HG02798 (cell line): Measurements from ENCODE around the gene APOB.

ENCODE experiments used
- ATAC-seq: cut with Tn5 transposase; IDR thresholded peaks from one replicate; pipeline ENCODE4 v1.9.1; 2021; ENCODE audit warnings: mild to moderate bottlenecking; ENCODE audit not compliant: unreplicated experiment, poor library complexity

Gene APOB

GRCh38 chr2:20989404-20989803 lies 54.5 kb downstream of the APOB start:
- ATAC-seq, result no peak

DNA sequence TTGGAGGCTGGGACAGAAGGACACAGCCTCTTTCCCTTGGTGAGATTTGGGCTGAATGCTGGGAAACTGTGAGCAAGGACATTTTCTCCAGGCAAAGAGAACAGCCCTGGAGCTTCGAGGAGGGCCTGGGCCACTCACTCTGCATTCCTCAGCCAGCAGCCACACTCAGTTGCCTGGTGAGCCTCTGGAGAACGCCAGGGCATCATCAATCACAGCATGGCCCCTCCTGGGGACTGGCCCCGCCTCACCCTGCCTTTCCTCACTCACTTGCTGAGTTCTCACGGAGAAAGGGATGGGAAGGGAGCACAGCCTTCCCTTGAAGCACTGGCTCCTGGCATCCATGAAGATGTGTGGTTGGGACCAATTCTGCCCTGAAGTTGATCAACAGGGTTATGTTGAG lies 55.0 kb downstream of the APOB start:
- ATAC-seq, result no peak

DNA sequence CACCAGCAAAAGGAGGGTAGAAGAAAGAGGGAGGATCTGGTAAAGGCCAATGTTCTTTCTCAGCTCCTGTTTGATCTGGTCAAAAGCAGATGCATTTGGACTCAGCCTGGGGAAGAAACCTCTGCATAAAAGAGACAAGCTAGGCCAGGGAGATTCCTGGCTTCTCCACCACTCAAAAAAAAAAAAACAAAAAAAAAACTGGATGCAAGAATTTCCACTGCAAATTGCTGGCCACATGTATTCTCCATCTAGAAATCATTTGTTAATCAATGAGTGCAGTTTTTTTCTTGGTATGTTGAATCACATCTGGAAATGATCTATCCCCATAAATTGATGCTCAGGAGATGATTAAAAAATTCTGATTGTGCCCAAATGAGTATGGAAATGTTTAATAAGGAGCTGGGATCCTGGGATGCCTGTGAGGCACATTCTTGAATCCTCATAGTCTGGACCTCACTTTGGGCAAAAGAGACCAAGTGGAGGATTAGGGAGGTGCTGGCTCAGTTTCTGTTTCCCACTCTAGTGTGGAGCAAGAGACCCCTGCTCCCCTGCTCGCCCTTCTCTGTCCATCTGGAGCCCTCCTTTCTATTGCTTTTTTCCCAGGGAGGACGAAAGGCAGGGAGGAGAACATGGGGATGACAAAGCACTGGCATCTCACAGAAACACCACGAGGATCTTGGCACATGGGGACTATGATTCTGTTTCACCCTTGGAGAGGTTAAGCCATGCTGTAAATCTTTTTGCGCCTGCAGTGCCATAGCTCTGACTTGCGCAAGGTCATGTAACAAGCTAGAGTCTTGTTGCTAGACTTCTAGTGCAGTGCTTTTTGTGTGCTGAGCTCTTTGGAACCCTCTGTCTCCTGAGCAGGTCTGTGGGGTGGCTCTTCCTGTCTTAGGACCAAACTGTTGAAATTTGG lies 57.6 kb downstream of the APOB start:
- no peak for ATAC-seq

GRCh38 chr2:20985062-20985461 lies 58.8 kb downstream of the APOB start:
- no peak for ATAC-seq

DNA sequence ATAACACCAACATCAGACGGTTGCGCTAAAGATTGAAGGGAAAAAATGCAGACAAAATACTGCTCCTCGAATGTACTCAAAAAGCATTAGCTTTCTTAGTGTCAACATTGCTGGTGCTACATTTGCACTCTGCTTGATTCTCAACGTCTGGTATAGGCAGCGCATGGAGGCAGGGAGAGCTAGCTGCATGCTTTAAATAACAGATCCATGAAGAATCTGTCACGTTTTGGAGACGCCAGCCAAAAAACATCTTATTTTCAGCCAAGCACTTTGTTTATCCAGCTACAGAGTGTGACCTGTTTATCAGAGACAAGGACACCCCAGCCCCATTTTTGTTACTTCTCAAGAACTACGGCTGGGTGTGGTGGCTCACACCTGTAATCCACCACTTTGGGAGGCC lies 59.5 kb downstream of the APOB start:
- ATAC-seq, result no peak

DNA sequence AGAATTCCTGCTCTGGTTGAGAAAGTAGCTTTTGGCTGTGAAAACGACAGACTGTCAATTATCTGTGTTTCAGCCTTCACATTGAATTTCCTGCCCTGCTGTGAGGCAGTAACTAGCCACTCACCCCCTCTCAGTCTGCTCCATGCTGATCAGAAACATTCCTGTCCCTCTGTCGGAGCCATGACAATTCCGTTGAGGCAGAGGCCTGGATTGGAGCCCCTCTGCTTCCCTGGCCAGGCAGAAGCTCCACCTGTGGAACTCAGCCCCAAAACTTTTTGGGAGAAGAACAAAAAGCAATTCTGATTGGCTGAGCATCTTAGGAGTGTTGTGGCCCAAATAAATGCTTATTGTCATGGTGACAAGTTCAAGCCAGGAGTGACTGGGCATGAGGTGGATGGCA lies 60.0 kb downstream of the APOB start:
- no peak for ATAC-seq

- no peak for ATAC-seq
Measured at GRCh38 chr2:20982861-20983260, 61.0 kb downstream of the APOB start.

DNA sequence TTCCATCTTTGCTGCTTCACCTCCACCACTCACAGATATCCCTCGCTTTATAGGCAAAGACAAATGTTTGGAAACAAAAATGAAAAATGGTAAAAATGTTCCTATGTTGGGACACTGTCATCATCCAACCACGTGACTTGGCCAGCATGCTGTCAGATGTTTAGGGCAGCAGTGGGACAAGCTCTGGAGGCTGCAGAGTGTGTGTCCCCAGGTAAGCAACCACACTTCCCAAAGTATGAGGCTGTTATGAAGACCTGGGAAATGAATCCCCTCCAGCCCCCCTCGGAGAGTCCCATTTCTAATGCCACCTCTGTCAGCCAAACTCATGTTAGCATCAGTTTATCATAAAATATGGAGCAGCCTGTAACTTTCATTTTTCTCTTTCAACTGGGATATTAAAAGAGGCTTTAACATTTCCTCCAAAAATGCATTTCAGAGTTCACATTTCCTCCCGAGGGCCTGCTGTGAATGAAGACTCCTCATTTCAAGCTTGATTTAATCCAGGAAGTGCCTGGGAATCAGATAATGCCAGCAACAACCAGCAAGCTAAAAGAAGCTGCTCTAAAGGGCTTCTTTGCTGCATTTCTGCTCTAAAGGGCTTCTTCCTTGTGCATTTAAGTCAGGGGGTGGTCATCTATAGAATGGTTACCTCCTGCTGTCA lies 66.2 kb downstream of the APOB start:
- no peak for ATAC-seq

- no peak for ATAC-seq
Measured at GRCh38 chr2:20976527-20976926, 67.3 kb downstream of the APOB start.

GRCh38 chr2:20972792-20973565 lies 70.9 kb downstream of the APOB start:
- ATAC-seq, result no peak

DNA sequence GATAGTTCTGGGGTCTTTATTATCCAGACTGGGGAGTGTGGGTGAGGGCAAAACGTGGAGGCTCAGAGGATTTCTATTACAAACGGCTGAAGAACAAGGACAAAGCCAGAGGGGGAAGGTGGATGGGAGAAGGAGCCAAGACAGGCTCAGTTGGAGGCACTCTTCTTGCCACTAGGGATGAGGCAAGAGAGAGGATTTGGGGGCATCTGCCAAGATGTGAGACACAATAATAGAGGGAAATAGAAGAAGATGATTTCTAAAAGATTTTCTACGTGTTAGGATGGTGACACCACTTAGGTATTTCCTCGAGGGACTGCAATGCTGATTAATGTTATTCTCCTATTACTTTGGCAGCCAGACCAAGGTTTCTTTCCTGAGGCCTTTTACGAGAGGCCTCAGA lies 71.8 kb downstream of the APOB start:
- ATAC-seq, result no peak

- ATAC-seq, result no peak
Measured at GRCh38 chr2:20970068-20970467, 73.8 kb downstream of the APOB start.

DNA sequence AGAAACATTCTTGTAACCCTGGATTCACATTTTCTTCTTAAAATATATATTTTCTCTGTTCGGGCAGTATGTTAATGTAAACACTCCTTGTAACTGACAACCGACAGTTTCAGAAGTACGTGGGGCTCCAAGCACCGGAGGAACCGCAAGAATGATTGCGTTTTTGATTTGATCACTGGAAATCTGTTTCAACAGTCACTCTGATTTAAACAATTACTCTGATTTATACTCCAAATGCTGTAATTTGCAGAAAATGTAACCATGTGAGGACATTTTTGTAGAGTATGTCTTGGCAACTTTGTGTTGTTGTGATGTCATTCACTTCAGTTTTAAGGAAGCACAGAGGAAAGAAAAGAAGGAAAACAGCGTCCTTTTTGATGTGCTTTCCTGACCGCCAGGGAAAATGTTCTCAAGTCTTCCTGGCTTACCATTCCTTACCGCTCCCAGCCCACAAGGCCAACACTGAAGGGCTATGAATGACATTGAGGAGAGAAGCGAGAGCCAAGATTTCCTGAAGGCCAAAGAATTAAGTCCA lies 77.7 kb downstream of the APOB start:
- ATAC-seq, result no peak

GRCh38 chr2:20965221-20965620 lies 78.7 kb downstream of the APOB start:
- ATAC-seq, result no peak

DNA sequence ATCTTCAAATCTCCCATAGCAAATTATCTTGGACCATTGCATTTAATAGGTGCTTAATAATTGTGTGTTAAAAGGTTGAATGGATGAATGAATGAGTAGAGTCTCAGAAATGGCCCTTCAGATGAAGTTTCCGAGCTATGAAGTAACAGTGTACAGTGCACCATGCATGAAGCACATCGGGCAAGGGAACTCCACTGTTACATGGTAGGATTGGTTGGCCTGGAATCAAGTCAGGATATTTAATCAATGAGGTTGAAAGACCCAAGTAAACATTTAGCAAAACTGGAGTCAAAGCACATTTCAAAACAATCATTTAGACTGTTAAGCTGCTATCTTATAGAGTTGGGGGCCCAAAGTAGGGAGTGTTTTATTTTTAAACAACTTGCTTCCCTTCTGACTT lies 80.0 kb downstream of the APOB start:
- ATAC-seq, result no peak

- ATAC-seq, result peak; percentile 86
Measured at GRCh38 chr2:20962939-20963557, 80.8 kb downstream of the APOB start.

- ATAC-seq, result no peak
Measured at GRCh38 chr2:20961858-20962257, 82.0 kb downstream of the APOB start.

DNA sequence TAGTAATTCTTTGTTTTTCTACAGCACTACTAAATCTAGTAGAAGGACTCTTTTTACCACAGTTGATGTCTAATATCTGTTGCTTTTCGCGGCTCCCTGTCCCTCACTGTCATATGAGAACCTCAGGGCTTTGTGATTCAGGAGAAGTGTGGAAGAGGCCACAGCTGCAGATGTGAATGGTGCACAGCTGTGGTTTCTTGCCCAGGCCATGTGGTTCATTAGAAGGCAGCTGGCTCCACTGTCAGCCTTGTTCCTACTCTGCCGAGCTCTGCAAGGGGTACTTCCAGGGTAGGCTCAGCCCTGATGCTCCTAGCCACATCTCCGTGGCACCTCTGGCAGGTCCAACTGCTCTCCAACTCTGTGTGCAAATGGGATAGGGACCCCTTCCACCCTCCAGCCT lies 83.9 kb downstream of the APOB start:
- ATAC-seq, result no peak

GRCh38 chr2:20959252-20959651 lies 84.6 kb downstream of the APOB start:
- ATAC-seq, result no peak

- ATAC-seq, result no peak
Measured at GRCh38 chr2:20957788-20958525, 85.9 kb downstream of the APOB start.
